HG03095 (cell line): ENCODE data around the gene RASSF8.

ENCODE experiments used
- ATAC-seq: cut with Tn5 transposase; IDR thresholded peaks from one replicate; pipeline ENCODE4 v1.9.1; 2021; ENCODE audit warnings: moderate library complexity; ENCODE audit not compliant: unreplicated experiment

RASSF8 gene

DNA sequence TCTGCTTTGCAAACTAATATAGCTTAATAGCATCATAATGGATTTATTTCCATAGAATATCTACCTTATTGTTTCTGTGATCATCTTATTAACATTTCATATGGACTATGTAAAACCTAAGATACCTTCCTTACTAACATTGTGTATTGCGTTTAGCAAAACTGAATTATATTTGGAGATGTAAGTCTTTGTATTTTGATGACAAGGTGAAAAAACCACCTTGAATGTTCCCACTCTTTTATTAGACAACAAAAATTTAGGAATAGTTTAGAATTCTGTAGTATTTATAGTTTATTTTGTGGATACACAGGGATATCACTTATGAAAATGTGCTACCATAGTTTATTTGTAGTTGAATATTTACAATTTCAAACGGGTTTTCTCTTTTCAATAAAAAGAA, 32.0 kb downstream of the RASSF8 start:
- no peak for ATAC-seq

DNA sequence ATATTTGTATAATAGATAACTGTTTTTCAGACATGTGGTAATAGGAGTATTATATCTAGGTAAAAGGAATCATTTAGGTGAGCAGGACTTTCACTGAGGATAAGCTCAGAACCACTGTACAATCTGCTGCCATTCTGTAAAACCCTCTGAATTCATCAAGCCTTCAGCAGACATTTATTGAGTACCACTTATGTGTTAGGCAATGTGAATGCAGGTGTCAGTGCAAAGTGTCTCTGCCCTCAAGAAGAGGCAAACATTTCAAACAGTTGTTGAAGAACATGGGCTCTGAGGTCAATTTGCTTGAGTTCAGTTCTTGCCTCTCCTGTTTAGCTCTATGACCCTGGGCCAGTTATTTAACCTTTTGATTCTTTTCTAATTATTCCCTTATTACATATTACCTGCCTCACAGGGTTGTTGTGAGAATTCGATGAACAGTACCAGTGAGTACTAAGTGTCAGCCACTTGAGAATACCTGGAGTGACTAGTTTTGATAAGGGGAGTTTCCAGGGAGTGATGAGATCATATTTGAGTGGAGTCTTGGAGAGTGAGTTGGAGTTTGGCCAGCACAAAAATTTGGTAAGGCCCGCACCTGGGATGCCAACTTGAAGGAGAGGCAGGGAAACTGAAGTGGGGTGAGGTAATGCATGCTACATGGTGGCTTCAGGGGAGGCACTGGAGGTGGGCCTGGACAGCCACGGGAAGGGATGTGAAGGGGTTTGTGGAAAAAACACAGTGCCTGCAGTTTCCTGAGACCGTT, 33.7 kb downstream of the RASSF8 start:
- no peak for ATAC-seq

DNA sequence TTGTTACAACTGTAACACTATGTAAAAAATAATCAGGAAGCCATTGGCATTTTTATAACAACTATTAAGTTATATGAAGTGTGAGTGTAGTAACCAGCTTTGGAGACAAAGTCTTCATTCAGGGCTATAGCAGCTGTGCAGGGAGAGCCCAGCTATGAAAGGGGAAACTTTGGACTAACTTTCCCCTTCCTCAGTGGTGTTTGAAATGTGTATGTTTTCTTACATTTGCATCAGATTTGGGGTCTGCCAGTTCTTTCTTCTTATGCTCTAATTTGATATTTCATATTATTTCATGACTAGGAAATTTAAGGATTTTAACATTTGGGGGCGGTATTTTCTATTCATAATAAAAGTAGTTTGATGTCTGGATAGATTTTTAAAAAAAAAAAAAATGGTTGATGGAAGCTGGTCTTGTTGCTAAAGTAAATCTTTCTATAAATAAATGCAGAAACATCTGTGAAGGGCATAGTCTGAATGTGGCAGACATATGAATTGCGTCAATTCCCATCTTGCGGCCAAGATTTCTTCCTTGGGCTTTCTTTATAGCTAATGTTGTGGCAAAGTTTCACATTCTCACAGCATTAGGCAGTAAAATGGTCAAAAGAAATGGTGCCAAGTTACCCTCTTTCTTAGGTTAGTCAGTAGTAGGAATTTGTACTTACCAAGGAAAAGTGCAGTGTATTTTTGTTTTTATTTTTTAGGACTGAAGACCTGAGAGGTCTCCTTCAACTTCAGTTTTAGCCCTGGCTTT, 35.6 kb downstream of the RASSF8 start:
- no peak for ATAC-seq

DNA sequence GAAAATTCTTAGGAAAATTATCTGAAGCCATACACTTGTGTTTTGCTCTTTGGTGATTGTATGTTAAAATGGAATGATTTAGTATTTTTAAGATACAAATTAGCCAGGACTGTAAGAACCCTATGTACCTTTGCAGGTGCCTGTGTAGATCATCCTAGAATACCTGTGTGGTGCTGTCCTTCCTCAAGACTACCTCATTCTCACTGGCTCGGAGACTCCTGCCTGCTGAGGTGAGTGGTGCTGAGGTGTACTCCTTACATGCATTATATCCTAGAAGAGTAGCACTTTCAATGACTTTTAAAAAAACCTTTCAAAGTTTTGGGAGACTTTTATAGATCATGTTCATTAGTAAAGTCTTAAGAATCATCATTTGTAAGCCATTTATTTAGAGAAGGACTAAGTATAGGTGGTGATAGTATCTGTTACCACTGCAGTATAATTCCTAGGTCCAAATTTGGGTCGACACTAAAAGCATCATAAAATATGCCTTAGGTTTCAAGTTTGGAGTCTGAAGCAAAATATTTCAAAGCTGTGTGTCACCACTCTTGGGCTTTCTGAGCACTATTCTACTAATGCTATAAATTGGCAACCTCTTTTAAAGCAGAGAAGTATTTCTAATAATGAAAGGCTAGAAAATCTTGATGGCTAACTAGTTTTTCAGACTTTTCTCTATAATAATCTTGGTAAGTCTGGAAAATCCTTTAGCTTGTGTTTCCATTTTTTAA, 36.6 kb downstream of the RASSF8 start:
- ATAC-seq = no peak

DNA sequence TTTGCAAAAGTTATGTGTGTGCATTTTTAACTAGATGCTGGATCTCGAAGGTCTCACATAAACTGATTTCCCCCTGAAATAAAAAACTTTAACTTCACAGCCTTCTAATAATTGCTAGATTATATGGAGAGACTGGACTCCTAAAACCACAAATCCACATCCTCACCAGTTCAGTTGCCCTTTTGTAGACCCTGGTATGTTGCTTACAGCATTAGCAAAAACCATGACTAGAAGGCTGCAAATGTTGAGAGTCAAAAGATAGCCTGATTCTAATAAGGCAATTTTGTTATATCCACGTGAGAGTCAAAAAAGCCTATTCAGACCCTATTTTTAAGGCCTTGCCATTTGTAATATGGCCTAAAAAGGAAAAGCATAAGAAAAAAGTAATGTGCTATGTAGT, 37.4 kb downstream of the RASSF8 start:
- no peak for ATAC-seq

DNA sequence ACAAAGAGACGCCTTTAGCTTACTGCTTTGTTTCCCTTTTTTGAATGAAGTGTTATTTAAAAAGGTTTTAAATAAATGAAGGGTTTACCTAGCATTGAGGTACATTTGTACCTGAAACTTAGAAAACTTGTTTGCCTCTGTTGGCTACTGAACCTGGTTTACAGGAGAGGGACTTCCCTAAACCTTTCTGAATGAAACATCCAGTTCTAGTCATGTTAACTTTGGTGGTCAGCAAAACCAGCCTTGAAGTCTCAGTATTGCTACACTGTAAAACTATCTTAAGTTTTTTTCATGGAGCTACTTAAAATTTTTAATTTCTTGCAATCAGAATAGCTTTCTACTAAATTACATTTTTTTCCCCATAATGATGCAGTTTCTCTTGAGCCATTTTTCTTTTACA, 38.2 kb downstream of the RASSF8 start:
- ATAC-seq = no peak

DNA sequence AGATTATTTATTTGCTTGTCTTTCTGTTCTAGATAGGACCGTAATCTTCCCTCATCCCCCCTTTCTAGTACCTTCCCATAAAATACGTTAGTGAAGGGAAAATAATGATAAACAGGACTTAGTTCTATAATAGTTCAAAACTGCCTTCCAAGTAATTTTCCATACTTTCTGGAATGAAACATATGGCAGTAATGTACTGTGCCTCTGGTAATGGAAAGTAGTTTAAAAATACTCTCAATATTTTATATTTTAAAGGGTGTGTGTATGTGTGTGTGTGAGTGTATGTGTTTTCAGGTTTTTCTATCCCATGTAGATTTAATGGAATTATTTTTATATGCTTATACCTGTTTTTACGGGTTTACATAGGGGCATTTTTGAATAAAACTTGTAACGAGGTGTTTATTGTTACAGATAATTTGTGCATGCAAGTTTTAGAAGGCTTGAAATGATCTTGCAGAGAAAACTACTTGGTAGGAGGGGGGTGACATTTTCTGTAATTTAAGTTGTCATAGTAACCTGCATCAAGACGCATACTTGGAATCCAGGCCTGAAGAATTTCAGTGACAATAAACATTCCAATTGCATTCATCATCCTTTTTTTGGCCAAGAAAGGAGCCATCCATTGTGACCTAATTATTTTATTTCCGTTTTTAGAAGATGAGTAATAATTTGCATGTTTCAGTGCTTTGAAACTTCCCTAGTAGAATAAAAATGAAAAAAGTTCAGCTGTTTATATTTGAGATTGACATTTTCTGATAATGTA, 38.9 kb downstream of the RASSF8 start:
- no peak for ATAC-seq

DNA sequence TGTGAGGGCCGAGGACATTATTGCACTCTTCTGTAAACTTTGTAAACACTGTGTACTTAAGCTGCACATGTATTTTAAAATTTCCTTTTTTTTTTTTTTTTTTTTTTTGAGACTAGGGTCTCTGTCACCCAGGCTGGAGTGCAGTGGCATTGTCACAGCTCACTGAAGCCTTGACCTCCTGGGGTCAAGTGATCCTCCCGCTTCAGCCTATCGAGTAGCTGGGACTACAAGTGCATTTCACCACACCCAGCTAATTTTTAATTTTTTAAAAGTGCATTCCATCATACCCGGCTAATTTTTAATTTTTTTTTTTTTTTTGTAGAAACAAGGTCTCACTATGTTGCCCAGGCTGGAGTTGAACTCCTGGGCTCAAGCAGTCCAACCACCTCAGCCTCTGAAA, 42.4 kb downstream of the RASSF8 start:
- ATAC-seq = no peak

DNA sequence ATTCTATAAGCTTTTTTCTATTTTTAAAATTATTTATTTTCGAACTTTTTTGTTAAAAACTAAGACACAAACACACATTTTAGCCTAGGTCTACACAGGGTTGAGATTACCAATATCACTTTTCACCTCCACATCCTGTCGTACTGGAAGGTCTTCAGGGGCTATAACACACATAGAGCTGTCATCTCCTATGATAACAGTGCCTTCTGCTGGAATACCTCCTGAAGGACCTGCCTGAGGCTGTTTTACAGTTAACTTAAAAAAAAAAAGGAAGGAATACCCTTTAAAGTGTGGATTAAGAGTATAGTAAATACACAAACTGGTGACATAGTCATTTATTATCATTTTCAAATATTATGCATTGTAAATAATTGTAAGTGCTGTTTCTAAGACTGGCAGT, 43.0 kb downstream of the RASSF8 start:
- ATAC-seq = no peak

DNA sequence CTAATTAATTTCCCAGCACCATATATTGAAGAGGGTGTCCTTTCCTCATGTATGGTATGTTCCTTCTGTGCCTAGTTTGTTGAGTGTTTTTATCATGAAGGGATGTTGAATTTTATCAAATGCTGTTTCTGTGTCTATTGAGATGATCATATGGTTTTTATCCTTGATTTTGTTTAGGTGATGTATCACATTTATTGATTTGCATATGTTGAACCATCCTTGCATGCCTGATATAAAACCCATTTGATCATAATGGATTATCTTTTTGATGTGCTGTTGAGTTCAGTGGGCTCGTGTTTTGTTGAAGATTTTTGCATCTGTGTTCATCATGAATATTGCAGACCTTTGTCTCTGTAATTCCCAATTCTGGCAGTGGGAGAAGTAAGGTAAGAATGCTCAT, 44.6 kb downstream of the RASSF8 start:
- ATAC-seq = no peak

DNA sequence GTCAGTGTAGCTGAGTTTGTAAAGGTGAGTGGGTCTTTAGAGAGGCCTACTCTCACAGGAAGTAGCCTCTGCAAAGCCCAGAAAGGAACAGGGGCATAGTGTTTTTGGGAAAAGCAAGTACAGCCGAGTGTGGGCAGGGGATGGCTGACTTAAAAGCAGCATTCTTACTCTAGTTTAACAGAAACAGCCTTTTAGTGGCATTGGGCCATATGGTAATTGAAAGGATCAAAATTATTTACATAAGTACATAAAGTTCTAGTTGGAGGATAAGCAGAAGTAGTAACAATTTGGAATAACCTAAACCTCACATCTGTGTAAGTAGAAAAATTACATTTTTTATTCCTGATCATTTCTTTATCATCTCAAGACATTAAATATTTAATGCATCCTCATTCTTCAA, 49.1 kb downstream of the RASSF8 start:
- no peak for ATAC-seq

DNA sequence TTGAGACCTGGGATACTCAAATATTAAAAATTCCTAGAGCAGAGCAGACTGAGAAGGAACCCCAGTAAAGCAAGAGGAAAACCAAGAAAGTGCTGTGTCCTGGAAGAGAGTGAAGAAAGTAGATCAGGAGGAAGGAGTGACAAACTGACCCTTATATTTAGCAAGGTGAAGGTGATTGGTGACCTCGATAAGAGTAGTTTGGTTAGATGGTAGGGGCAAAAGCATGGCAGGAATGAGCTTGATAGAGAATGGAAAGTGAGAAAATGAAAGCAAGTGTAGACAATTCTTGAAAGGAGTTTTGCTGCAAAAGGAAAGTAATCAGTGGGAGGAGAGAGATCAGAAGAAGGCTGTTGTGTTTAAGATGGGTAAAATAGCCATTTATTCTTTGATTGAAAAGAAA, 51.1 kb downstream of the RASSF8 start:
- no peak for ATAC-seq

DNA sequence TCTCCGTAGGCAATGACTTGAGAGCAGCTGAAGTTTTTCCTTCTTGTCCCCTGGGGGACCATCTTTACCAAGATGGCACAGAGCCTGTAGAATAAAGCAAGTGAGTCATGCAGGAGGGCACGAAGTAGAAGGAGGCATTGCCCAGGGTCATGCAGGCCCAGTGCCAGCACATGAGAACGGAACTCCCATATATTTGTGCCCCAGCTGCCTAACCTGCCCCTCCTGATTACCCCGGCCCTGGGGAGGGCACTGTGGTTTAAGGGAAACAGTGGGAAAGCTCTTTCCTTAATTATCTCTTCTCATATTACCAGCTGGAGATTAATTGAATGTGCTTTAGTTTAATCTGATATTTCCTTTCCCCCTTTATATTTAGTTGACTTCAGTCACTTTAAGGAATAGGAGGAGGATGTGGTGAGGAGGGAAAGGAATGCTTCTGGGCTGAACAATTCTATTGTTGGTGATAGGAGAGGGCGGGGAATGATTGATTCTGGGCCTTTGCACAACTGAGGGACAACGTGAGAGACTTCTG, 51.9 kb downstream of the RASSF8 start:
- ATAC-seq = no peak

DNA sequence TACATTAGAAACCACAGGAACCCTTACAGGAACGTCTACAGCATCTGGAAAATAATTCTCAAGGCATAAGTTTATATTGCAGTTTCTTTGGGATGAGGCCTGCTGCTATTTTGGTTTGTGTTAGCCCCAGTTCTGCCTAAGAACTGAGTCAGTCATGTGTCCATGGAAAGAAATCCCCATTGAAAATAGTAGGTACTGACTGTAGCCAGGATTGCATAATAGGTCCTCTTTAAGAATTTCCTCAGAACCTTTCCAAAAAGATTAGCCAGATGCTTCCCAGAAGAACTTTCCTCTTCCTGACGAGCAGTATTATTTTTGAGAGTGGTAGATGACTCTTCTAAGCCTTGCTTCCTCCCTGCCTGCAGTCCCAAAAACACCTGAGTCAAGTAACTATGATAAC, 52.6 kb downstream of the RASSF8 start:
- ATAC-seq = no peak

DNA sequence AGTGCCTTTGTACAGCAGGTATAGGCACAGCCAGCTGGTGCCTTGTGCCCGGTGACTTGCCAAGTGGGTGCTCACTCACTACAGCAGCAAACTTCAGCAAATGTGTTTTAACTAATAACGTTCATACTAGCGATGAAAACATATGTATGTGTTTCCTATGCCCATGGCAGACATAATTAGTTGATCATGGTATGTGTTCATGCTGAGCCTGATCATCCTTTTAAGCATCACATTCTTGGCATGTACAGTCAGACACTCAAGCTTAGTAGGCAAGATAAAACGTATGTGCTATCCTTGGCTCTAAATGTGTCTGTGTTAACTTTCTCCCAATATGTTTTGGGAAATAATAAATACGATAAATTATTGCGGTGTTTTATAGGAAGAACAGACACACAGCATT, 55.6 kb downstream of the RASSF8 start:
- ATAC-seq = no peak

DNA sequence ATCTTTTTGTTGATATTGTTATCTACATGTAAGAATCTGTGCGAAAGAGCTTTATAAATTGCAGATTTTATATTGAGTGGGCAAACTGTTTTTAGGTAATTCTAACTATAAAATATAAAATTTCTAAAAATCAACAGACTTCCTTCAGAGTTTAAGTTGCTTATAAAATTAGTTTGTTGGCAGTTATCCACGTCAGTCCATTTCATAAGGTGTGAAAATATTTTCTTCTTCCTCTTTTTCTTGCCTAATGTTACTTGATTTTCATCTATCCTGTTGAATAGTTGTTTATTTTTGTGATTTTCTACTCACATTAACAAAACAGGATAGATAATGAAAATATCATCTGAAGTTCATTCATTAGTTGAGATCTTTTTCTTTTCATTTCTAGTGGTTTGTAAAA, 58.0 kb downstream of the RASSF8 start:
- ATAC-seq = no peak

DNA sequence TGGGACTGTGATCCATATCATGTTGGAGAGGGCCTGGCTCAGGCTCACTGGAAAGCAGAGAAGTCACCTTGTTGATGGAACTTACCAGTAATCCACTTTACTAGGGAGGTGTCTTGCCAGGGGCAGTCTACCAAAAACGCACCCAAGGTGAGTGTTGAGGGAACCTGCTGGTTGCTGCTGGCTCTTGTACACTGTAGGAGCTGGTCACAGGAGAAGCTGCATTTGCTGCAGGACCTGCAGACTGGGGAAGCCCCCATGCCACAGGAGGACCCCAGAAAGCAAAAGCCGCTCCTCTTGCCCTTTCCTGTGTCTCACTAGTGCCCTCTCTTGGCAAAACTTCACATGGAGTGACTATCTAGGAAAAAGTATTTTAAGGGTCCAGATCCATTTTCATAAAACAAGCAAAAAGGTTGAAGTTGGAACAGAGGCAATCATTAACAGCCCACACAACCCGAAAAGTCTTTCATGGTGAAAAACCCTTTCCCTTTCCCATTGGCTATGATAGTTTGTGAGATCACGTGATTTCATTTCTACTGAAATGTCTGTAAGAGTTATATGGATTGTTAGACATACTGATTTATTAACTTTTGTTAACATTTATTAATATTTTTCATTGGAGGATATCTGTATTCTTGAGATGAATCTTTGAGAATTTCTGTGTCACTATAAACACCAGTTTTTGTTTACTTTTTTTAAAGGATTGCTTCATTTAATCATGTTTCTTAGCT, 59.2 kb downstream of the RASSF8 start:
- no peak for ATAC-seq

DNA sequence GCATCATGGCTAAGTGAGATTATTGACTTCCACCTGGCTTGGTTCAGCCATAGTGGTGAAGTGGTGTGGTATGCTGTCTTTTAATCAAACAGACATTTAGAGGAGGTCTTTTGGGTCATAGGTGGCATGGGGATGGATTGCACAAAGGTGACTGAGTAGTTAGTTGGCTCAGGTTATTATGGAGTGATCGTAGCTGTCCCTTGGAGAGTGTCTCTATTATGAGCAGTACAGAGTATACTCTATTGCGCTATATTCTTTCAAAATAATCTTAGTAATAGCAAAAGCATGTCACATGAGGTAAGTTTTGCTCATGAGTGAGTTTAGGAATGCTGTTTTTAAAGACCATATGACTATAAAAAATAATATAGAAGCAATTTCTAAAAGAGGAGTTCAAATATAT, 60.4 kb downstream of the RASSF8 start:
- ATAC-seq = no peak

DNA sequence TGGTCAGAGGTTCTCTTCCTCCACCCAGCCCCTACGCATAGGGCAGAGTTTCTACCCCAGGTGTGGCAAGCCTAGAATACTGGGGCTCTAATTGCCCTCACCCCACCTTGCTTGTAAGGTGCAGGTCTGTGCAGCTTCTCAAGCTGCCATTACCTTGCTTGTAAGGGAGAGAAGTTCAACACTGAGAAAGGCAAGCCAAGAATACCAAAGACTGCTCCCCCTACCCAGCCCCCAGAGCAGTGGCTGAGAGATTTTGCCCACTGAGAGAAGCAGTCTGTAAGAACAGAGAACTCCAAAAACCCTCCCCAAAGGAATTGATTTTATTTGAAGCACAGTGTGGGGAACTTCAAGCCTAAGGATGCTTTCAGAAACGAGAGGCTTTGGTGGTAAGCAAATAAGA, 63.1 kb downstream of the RASSF8 start:
- no peak for ATAC-seq

DNA sequence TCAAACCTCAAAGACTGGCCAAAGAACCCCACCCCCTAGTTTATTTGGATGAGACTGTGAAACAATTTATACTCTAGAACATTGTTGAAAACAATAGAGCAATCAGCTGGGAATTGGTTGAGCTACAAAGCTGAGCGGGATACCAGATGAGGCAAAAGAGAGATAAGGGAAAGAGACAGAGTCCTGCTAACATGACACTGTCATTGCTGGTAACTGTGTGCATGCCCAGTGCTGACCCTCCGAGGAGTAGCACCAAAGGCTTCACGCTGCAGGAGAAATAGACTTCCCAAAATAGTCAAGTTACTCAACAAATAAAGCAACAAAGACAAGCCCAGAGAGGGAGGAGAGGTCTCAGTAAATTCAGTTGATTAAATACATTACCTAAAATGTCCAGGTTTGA, 63.6 kb downstream of the RASSF8 start:
- no peak for ATAC-seq
